Sigmoid colon (tissue), 4 donors: ENCODE measurements around the gene CBL.

Experiments
- CTCF ChIP-seq, 4 experiments: fragments of 450-650 bp in 3 of 4; fragments of 200-600 bp in 1 of 4; IDR thresholded peaks; one replicate each; pipeline ENCODE4 v1.5.1; 2016 to 2019; ENCODE audit warnings: antibody characterized with exemption in 4 of 4, mild to moderate bottlenecking in 3 of 4, moderate library complexity in 2 of 4
- EP300 ChIP-seq, 4 donors: sonication (generic); formaldehyde crosslinking; IDR thresholded peaks; one replicate each; pipeline ENCODE4 v1.6.1; 2017; ENCODE audit warnings: antibody characterized with exemption in 4 of 4
- POLR2AphosphoS5 ChIP-seq, 4 donors: sonication (generic); formaldehyde crosslinking; IDR thresholded peaks; one replicate each; pipeline ENCODE4 v1.6.1; 2017; ENCODE audit warnings: antibody characterized with exemption in 4 of 4

- TF ChIP-seq CTCF (IDR thresholded peaks at IDR 0.05) (peak in 1 of 4 experiments; percentile 12), EP300 (IDR thresholded peaks at IDR 0.05) (no peak), POLR2AphosphoS5 (IDR thresholded peaks at IDR 0.05) (peak in 3 of 4 donors; percentile 19 to 80 (median 67))
Observed at GRCh38 chr11:119169282-119169719, 36.8 kb upstream of the CBL start.
